GM12873 (cell line): Measurements from ENCODE around the gene CIROP.

Experiments used
- TF ChIP-seq, protein P1 (sequence below): IDR thresholded peaks from 2 replicates; pipeline ENCODE4 v1.5.1; 2012; ENCODE audit warnings: low read depth, mild to moderate bottlenecking, moderate library complexity, low read length, control low read depth; ENCODE audit not compliant: insufficient read depth; ENCODE audit errors: missing control alignments

Gene CIROP

GRCh38 chr14:23146980-23147379 lies 42.2 kb upstream of the CIROP start:
- TF ChIP-seq, protein P1, sequence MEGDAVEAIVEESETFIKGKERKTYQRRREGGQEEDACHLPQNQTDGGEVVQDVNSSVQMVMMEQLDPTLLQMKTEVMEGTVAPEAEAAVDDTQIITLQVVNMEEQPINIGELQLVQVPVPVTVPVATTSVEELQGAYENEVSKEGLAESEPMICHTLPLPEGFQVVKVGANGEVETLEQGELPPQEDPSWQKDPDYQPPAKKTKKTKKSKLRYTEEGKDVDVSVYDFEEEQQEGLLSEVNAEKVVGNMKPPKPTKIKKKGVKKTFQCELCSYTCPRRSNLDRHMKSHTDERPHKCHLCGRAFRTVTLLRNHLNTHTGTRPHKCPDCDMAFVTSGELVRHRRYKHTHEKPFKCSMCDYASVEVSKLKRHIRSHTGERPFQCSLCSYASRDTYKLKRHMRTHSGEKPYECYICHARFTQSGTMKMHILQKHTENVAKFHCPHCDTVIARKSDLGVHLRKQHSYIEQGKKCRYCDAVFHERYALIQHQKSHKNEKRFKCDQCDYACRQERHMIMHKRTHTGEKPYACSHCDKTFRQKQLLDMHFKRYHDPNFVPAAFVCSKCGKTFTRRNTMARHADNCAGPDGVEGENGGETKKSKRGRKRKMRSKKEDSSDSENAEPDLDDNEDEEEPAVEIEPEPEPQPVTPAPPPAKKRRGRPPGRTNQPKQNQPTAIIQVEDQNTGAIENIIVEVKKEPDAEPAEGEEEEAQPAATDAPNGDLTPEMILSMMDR, result no peak

GRCh38 chr14:23146351-23146910 lies 41.6 kb upstream of the CIROP start:
- TF ChIP-seq, protein P1, result no peak

GRCh38 chr14:23145794-23146350 lies 41.1 kb upstream of the CIROP start:
- TF ChIP-seq, protein P1, result no peak

- TF ChIP-seq, protein P1, result no peak
These were observed 39.1 kb upstream of the CIROP start for GRCh38 chr14:23143911-23144310.

GRCh38 chr14:23142826-23143225 lies 38.0 kb upstream of the CIROP start:
- TF ChIP-seq, protein P1, result no peak

DNA sequence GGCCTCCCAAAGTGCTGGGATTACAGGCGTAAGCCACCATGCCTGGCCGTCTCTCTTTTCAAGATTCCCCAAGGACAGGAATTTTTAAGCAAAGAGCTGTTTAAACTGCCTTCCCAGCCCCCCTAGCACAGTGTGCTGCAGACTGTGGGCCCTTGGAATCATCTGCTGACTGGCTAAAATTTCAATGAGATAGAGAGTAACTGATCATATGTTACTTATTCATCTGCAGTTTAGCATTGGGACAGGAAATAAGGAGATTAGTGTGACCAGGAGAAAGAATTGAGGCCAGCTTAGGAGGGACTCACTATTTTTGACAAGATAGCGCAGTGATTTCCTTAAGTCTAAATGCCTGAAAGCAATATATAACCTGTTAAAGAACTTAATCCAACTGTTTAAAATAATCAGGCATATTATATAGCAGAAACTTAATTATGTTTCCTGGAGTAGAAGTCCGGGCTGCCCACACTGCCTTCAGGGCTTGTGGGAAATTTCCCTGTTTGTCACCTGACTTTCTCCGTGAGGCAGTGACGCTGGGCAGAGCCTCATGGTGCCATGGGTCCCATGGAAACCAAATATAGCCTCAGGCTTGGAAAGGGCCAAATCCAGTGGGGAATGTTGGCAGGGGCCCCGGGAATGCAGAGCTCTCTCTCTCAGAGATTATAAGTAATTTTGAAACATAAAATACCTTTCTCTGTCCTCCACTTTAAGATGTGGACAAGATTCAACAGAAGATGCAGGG lies 37.1 kb upstream of the CIROP start:
- TF ChIP-seq, protein P1, result no peak

GRCh38 chr14:23140371-23140770 lies 35.6 kb upstream of the CIROP start:
- TF ChIP-seq, protein P1, result no peak
